Astrocyte of the spinal cord (primary cell): ENCODE data around the gene PROSER3.

ENCODE experiments used
- DNase-seq: peaks from one replicate; pipeline ENCODE4 v3.0.0; 2011; ENCODE audit warnings: low read depth, low spot score
- H3K4me3 ChIP-seq: 2 replicates; pipeline ENCODE4 v1.5.1; 2011; ENCODE audit warnings: low read depth, mild to moderate bottlenecking, low read length, moderate library complexity
- in situ Hi-C: cut with HindIII; loops from 2 replicates; pipeline ENCODE4 v1.10.0; 2017; ENCODE audit warnings: low sequenced_read_pairs
- TF ChIP-seq, protein P1 (sequence below): IDR thresholded peaks from 2 replicates; pipeline ENCODE4 v1.5.1; 2012; ENCODE audit warnings: low read depth, mild to moderate bottlenecking, low read length, inconsistent platforms

Gene PROSER3

GRCh38 chr19:35757749-35758608 lies at the start of gene PROSER3:
Gene PROSER3 (plus strand): TSS chr19:35758176. CDS start chr19:35758216, 40 bp downstream.
- peak within 1 kb of the TSS; percentile 75 for H3K4me3 ChIP-seq
- TF ChIP-seq, protein P1, sequence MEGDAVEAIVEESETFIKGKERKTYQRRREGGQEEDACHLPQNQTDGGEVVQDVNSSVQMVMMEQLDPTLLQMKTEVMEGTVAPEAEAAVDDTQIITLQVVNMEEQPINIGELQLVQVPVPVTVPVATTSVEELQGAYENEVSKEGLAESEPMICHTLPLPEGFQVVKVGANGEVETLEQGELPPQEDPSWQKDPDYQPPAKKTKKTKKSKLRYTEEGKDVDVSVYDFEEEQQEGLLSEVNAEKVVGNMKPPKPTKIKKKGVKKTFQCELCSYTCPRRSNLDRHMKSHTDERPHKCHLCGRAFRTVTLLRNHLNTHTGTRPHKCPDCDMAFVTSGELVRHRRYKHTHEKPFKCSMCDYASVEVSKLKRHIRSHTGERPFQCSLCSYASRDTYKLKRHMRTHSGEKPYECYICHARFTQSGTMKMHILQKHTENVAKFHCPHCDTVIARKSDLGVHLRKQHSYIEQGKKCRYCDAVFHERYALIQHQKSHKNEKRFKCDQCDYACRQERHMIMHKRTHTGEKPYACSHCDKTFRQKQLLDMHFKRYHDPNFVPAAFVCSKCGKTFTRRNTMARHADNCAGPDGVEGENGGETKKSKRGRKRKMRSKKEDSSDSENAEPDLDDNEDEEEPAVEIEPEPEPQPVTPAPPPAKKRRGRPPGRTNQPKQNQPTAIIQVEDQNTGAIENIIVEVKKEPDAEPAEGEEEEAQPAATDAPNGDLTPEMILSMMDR = no peak
- in situ Hi-C loops = no loop called here
- peak; percentile 100 for DNase-seq

DNA sequence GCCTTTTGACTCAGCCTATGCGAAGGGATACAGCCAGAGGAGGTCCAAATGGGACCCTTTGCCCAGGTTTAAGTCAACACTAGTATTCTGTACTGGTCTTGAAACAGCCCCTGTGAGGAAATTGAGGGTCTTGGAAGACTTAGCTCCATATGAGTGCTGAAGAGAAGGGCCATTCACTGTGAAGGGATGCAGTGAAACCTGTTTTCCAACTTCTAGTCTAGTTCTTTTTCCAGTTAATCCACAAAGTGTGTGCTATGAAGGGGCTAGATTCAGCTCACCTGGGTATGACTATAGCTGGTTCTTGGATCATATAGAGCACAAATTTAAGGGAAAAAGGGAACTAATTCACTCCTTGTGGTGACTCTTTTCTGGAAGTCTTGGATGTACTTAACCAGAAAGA lies 49.6 kb upstream of the PROSER3 start:
- in situ Hi-C loops = no loop called here
- TF ChIP-seq, protein P1 = no peak
- DNase-seq = no peak
- H3K4me3 ChIP-seq = no peak overlapping the region

GRCh38 chr19:35710784-35711723 lies 46.9 kb upstream of the PROSER3 start:
- no peak overlapping the region for H3K4me3 ChIP-seq
- no peak for DNase-seq
- in situ Hi-C loops = no loop called here
- TF ChIP-seq, protein P1 = no peak

DNA sequence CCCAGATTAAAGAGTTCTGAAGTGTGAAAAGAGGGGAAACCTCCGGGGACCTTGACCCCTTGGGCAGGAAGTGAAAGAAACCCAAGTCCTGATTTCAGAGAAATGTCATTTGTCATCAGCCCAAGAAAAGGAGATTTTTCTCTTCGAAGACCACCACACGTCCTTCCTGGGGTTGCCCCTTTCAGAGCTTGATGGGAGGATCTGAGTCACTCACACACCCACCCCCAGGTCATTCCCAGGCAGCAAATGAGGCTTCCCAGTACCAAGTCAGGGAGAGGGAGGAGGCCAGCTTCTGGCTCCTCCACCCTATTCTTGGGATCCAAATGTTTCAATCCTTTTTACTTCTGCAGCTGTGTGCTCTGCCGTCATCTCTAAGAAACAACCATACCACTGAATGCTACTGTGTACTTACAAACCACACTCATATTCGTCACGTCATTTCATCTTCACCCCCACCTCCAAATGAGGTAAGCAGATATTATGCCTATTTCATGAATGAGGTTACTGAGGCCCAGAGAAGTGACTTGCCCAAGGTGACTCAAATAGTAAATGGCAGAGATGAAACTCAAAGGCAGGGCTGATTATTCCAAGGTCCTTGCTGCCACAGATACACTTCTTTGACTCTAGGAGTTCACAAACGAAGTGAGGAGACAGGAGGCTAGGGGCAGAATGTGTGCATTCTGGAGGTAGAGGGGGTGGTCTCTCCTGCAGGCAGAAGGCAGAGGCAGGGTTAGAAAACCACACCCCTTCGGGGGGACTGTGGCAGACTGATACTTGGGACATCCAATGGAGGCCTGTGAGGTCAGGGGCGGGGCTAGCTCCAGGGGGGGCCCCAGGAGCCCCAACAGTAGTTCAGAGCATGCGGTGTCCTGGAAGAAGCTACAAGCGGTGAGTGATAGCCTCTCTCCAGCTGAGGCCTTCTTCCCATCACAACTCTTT lies 45.1 kb upstream of the PROSER3 start:
- TF ChIP-seq, protein P1 = no peak
- no peak for DNase-seq
- in situ Hi-C loops = no loop called here

DNA sequence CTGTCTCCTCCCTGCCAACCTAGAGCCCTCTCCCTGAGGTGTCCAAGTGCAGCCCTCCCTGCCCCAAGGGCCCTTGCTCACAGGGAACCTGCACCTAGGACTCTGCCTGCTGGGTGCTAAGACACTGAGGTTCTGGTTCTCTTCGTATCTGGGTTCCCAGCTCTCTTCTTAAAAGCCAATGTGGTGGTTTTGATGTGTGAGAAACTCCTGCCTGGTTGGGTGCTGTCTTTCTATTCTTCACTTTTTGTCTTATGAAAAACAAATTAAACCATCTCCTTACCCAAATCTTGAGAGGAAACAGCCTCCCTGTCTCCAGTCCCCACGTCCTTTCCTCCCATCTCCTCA lies 44.5 kb upstream of the PROSER3 start:
- TF ChIP-seq, protein P1 = no peak

More for the DNA sequence above, 45.1 kb upstream of the PROSER3 start:
- no peak overlapping the region for H3K4me3 ChIP-seq

More for the DNA sequence above, 44.5 kb upstream of the PROSER3 start:
- no peak for DNase-seq
- in situ Hi-C loops = no loop called here
- no peak overlapping the region for H3K4me3 ChIP-seq
